ENCODE data around the gene FRG2B.
"Not testable (repeated sequence)": the region's sequence is repeated elsewhere in the genome, so short reads cannot be mapped to it uniquely, and the experiment has no call there.

Gene FRG2B

DNA sequence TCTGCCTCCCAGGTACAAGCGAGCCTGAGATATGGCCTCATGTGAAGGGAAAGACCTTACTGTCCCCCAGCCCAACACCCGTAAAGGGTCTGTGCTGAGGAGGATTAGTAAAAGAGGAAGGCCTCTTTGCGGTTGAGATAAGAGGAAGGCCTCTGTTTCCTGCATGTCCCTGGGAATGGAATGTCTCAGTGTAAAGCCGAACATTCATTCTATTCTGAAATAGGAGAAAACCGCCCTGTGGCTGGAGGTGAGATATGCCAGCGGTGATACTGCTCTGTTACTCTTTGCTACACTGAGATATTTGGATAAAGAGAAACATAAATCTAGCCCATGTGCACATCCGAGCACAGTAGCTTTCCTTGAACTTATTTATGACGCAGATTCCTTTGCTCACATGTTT lies 26.7 kb downstream of the FRG2B start:
- not testable (repeated sequence) for DNase-seq (ENCODE audit: low spot score)

DNA sequence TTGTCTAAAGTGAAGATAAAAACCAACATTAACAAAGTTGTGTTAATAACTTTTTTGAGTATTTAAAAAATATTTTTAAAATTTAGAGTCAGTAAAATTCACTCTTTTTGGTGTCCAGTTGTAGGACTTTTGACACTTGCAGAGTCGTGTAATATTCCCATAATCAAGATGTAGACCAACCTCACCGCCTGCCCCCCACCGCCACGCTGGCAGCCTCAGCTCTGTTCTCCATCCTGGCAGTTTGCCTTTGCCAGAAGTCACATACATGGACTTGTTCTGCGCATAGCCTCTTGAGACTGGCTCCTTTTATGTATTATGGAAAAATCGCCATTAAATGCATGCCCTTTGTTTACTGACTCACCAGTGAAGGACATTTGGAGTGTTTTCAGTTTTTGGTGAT lies 33.9 kb downstream of the FRG2B start:
- DNase-seq (ENCODE audit: low spot score): no peak

DNA sequence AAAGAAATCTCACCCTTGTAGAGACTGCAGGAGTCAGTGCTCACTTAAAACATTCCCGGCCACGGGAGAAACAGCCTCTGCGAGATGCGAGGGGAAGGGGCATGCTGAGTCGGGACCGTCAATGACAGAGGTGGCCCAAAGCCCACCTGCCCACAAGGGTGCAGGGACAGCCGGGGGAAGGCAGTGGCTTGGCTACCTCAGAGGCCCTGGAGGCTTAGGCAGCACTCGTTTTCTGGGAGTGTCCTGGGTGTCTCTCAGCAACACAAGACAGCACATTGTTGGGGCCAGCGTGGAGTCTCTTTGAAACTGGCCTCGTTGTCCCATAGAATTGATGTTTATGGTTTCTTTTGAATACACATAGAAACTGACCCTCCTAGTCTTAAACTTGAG lies 35.6 kb downstream of the FRG2B start:
- no peak for DNase-seq (ENCODE audit: low spot score)

DNA sequence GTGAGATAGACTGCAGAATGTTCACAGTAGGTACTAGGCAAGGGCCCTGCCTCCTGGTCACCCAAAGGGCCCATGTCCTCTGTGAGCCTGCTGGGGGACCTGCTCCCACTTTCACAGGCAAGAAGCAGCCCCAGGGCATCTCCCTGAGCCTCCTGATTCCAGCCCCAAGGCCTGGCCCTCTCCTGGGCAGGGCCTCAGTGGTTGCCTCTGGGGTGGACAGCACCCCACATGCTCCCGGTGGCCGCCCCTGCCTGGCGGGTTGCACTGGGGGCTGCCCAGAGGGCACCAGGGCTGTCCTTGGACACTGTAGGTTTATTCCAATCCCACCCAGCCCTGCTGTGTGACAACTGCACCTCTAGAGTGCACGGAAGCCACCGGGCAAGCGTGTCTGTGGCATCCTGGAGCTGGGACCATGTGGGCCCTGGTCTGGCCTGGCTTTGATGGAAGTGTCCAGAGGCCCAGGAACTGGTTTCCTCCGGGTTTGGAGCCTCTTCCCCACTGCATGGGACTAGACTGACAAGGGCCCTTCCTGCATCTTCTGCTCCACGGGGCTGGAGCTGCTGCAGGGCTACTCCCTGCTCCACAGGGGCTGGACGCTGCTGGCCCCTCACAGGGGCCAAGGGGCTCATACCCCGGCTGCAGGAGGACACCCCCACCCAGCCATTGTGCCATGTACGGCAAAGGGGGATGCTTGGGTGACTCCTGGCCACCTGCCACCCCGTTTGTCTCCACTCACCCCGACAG lies 36.2 kb downstream of the FRG2B start:
- DNase-seq (ENCODE audit: low spot score): no peak

DNA sequence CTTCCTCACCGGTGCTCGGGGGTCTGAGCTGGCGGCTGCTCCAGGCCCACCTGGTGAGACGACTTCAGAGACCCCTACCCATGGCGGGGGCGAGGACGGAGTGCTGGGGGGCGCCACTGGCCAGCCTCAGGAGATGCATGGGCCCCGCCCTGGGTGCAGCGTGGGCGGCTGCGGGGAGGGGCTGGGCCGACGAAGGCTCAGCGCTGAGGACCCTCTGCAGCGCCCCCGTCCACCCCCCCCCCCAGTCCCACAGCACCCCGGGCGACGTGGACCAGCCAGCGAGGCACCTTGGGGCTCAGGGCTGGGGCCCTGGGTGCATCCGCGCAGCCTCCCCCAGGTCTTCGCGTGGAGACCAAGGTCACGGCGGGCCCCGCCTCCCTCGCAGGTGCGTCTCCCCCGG lies 49.6 kb downstream of the FRG2B start:
- DNase-seq (ENCODE audit: low spot score): not testable (repeated sequence)

All from AG20443 (cell line).